ENCODE data around the gene MMP11.

MMP11 gene

GRCh38 chr22:23760056-23760455 lies 12.6 kb upstream of the MMP11 start:
- DNase-seq (ENCODE audit: low read depth in 2 of 2), result no peak

- DNase-seq (ENCODE audit: low read depth in 2 of 2), result no peak
Observed at GRCh38 chr22:23762842-23763578, 9.6 kb upstream of the MMP11 start, which contains the start of gene C22orf15. Gene C22orf15 (plus strand): TSS chr22:23762990. CDS start chr22:23763307, 317 bp downstream.

GRCh38 chr22:23763579-23763945 lies 9.1 kb upstream of the MMP11 start:
- DNase-seq (ENCODE audit: low read depth in 2 of 2), result peak; percentile 49 to 57

- no peak for DNase-seq (ENCODE audit: low read depth in 2 of 2)
Observed at GRCh38 chr22:23763954-23764353, 8.7 kb upstream of the MMP11 start.

- DNase-seq (ENCODE audit: low read depth in 2 of 2), result no peak
Observed at GRCh38 chr22:23764899-23765881, 7.5 kb upstream of the MMP11 start.

GRCh38 chr22:23767303-23767672 lies 5.4 kb upstream of the MMP11 start:
- no peak for DNase-seq (ENCODE audit: low read depth in 2 of 2)

- DNase-seq (ENCODE audit: low read depth in 2 of 2), result peak; percentile 72 to 74
Observed at GRCh38 chr22:23767673-23768548, 4.7 kb upstream of the MMP11 start, which contains the start of gene CHCHD10. Gene CHCHD10 (minus strand): TSS chr22:23767972. CDS start chr22:23767874, 98 bp downstream.

GRCh38 chr22:23769321-23769965 lies 3.2 kb upstream of the MMP11 start:
- DNase-seq (ENCODE audit: low read depth in 2 of 2), result no peak

GRCh38 chr22:23772315-23772648 lies 367 bp upstream of the MMP11 start:
- DNase-seq (ENCODE audit: low read depth in 2 of 2), result no peak

- no peak for DNase-seq (ENCODE audit: low read depth in 2 of 2)
Observed at GRCh38 chr22:23773483-23774113, 949 bp downstream of the MMP11 start.

- no peak for DNase-seq (ENCODE audit: low read depth in 2 of 2)
Observed at GRCh38 chr22:23774114-23774921, 1.7 kb downstream of the MMP11 start.

- DNase-seq (ENCODE audit: low read depth in 2 of 2), result no peak
Observed at GRCh38 chr22:23774922-23775436, 2.3 kb downstream of the MMP11 start.

- DNase-seq (ENCODE audit: low read depth in 2 of 2), result no peak
Observed at GRCh38 chr22:23775779-23776375, 3.2 kb downstream of the MMP11 start.

- DNase-seq (ENCODE audit: low read depth in 2 of 2), result no peak
Observed at GRCh38 chr22:23777776-23778576, 5.3 kb downstream of the MMP11 start.

- no peak for DNase-seq (ENCODE audit: low read depth in 2 of 2)
Observed at GRCh38 chr22:23778577-23778900, 5.9 kb downstream of the MMP11 start.

- DNase-seq (ENCODE audit: low read depth in 2 of 2), result no peak
Observed at GRCh38 chr22:23779083-23779482, 6.4 kb downstream of the MMP11 start.

- no peak for DNase-seq (ENCODE audit: low read depth in 2 of 2)
Observed at GRCh38 chr22:23779731-23780130, 7.1 kb downstream of the MMP11 start.

GRCh38 chr22:23780146-23780748 lies 7.6 kb downstream of the MMP11 start:
- DNase-seq (ENCODE audit: low read depth in 2 of 2), result no peak
